Astrocyte of the cerebellum (primary cell): ENCODE results near the gene CSF3R.

Experiments used
- DNase-seq: peaks from one replicate; pipeline ENCODE4 v3.0.0-alpha.2; 2011; ENCODE audit warnings: low read depth
- H3K4me3 ChIP-seq: 2 replicates; pipeline ENCODE4 v1.5.1; 2011; ENCODE audit warnings: mild to moderate bottlenecking, low read depth, low read length, moderate library complexity
- CTCF ChIP-seq: IDR thresholded peaks from 2 replicates; pipeline ENCODE4 v1.5.1; 2012; ENCODE audit warnings: low read length, low read depth, moderate library complexity, mild to moderate bottlenecking; ENCODE audit errors: missing control alignments
- in situ Hi-C: cut with HindIII; loops from 2 replicates; pipeline ENCODE4 v1.10.0; 2017; ENCODE audit warnings: low sequenced_read_pairs

Gene CSF3R

GRCh38 chr1:36458910-36459309, 23.8 kb downstream of the CSF3R start:
- no peak overlapping the region for H3K4me3 ChIP-seq
- in situ Hi-C loops: no loop called here
- no peak for DNase-seq
- no peak for TF ChIP-seq CTCF

- TF ChIP-seq CTCF: no peak
- no peak for DNase-seq
- H3K4me3 ChIP-seq: no peak overlapping the region
- in situ Hi-C loops: no loop called here
Observed at GRCh38 chr1:36457691-36458090, 25.0 kb downstream of the CSF3R start.

DNA sequence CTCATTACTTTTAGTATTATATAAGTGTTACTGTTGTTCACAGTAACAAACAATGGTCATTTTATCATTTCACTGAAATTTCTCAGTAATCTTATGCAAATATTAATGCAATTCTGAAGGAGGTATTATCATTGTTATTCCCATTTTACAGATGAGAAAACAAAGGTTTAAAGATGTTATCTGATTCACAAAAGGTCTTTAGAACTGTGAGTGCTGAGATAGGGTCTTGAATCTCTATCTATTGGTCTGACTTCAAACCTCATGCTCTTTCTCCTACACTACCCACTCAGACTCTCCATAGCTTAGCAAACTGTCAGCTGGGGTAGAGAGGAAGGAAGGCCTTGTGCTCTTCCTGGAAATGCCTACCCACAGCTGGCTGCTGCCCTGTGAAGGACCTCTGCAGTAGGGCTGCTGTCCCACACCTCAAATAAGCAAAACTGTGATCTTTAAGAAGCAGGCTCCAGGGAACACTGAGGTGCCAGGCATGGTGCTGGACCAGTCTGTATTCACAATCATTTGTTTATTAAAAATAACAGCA, 26.3 kb downstream of the CSF3R start:
- DNase-seq: no peak
- no peak for TF ChIP-seq CTCF
- in situ Hi-C loops: no loop called here
- H3K4me3 ChIP-seq: no peak overlapping the region

- H3K4me3 ChIP-seq: no peak overlapping the region
- no peak for TF ChIP-seq CTCF
- in situ Hi-C loops: no loop called here
- DNase-seq: no peak
Observed at GRCh38 chr1:36455386-36455785, 27.3 kb downstream of the CSF3R start.

- TF ChIP-seq CTCF: no peak
- H3K4me3 ChIP-seq: no peak overlapping the region
- in situ Hi-C loops: no loop called here
- no peak for DNase-seq
Observed at GRCh38 chr1:36453600-36454388, 28.9 kb downstream of the CSF3R start.

- in situ Hi-C loops: no loop called here
Observed at GRCh38 chr1:36453051-36453450, 29.7 kb downstream of the CSF3R start.

More at GRCh38 chr1:36453051-36453450, 29.7 kb downstream of the CSF3R start:
- no peak overlapping the region for H3K4me3 ChIP-seq
- no peak for TF ChIP-seq CTCF
- DNase-seq: no peak
